Activated effector memory CD4-positive, alpha-beta T cell treated with anti-CD3 and anti-CD28 coated beads, Interleukin-2, amount 50 U/mL, for 16 hours (primary cell): ENCODE measurements around the gene NPB.

Source experiments
- DNase-seq: peaks from one replicate; pipeline ENCODE4 v3.0.0-alpha.2; 2020

Gene NPB

DNA sequence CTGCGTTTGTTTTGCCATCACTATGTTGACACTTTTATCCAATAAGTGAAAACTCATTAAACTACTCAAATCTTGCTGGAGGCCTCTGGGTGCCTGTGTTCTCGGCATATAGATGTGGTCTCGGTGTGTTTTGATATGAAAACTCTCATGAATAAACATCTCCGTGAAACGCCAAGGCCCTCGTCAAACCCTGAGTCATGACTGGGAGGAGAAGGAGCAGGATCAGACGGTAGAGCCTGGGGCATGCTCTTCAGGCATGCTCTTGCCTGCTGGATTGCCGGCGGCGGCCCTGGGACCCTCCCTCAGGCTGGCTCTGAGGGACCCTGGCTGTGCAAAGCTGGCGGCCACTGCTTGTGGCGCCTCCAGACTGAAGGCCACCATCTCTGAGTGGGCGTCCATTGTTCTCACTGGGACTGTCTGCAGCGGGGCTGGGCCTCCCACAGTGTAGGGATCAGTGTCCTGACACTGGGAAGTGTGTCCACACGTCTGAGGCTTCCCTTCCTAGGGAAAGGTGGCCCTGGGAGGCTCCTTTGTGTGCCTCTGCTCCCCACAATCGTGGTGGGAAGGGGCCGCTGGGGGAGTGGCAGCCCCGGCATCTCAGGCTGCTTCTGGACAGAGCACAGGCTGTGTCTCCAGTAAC is 1.7 kb upstream of the NPB start:
- DNase-seq, result no peak

GRCh38 chr17:81901167-81902022 is 643 bp upstream of the NPB start:
- DNase-seq, result no peak

DNA sequence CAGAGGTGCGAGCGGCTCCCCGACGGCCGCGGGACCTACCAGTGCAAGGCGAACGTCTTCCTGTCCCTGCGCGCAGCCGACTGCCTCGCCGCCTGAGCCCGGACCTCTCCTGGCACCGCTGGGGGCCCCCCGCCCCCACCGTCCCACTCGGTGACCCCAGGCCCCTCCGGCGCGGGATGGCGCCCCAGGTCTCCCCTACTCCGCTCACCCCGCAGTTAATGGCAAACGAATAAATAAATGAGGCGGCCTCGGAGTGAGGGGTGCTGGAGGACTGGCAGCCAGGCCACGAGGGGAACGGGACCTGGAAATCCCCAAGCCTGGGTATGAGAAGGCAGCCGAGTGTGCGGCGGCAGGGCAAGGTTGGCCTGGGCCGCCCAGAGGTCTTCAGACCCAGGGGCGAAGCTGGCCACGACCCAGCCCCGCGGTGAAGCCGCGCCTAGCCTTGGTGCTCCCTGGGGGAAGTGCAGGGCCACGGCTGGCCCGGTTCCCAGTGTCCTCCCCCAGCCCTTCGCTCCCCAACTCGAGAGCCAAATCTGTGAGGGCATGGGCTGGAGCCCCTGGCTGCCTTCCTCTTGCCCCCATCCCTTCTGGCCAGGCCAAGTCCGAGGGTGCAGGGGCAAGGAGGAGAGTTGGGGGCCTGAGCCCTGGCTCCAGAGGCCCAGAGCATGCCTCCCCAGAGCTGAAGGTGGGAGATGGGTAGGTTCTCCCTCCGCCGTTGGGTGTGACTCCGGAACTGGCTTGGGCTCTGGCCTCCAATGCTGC is 796 bp downstream of the NPB start:
- DNase-seq, result no peak

GRCh38 chr17:81903415-81903831 is 1.4 kb downstream of the NPB start:
- no peak for DNase-seq

- no peak for DNase-seq
These were observed 2.0 kb downstream of the NPB start for GRCh38 chr17:81903896-81904599.

GRCh38 chr17:81904600-81905423 is 2.8 kb downstream of the NPB start:
- DNase-seq, result no peak

DNA sequence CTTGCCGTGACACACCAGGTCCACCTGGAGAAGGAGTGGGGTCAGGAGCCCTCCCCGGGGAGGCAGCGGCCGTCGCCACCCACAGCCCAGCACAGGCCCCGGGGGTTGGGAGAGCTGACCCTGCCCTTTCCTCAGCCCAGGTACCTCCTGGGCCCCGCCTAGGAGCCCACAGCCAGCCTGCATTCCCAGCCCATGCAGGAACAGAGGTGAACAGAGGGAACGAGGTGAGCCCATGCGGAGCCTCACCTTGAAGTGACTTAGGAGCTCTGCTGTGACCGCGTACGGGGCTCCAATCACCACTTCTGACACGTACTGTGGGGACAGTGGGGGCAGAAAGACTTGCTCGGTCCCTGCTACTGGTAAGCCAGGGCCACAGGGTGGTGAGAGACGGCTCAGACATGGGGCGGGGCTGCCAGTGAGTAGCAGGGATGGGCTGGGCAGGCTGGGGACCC is 3.4 kb downstream of the NPB start:
- DNase-seq, result no peak

- DNase-seq, result no peak
These were observed 4.0 kb downstream of the NPB start for GRCh38 chr17:81905993-81906392.

GRCh38 chr17:81906476-81907218 is 4.6 kb downstream of the NPB start:
- no peak for DNase-seq

GRCh38 chr17:81907219-81908145 is 5.4 kb downstream of the NPB start:
- no peak for DNase-seq

DNA sequence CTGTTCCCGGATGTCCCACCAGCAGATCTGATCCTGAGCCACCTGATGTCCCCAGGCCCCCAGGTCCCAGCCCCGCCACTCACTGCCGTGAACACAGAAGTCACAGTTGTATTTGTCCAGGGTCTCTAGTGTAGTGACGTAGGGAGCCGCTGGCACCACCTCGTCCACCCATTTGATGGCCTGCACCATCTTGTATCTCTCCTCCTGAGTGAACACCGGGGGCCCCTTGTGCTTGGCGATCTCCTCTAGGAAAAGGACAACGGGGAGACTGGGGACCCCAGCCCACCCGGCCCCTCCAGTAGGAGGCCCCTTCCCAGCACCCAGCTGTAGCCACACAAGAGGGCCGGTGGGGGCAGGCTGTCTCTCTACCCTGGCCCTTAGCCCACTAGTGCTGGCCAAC is 6.8 kb downstream of the NPB start:
- no peak for DNase-seq

DNA sequence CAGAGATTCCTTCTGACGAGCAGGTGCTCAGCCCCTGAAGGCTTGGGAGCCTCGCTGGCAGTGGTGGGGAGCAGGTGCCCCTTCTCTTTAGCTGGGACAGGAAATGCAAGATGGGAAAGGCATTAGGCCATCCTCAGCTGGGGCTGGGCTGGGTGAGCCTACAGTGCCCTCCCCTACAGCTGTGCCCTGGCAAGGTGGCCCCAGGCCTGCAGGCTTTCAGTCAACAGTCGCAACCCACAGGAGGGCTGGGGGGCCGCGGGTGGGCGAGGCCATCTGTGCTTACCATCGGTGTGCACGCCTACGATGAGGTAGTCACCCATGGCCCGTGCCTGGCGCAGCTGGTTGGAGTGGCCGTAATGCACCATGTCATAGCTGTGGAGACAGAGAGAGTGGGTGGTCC is 7.2 kb downstream of the NPB start:
- no peak for DNase-seq

- DNase-seq, result no peak
These were observed 8.2 kb downstream of the NPB start for GRCh38 chr17:81909966-81910839.

DNA sequence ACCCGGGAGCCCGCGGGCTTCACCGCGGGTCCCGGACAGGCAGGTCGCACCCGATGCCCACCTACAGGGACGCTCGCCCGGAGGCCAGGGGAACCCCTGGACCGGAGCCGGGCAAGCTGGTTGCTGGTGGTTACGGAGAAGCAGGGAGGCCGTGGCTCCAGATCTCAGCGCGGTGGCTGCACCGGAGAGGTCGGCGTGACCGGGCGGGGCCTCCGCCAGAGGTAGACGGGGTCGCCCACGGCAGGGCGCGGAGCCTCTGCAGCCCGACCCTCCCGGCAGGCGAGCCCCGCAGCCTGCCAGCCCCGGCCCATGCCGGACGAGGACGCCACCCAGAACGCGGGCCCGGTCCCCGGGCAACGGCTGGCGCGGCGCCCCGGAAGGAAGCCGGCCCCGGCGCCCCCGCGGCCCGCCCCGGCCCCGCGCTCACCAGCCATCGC is 8.8 kb downstream of the NPB start:
- DNase-seq, result no peak

DNA sequence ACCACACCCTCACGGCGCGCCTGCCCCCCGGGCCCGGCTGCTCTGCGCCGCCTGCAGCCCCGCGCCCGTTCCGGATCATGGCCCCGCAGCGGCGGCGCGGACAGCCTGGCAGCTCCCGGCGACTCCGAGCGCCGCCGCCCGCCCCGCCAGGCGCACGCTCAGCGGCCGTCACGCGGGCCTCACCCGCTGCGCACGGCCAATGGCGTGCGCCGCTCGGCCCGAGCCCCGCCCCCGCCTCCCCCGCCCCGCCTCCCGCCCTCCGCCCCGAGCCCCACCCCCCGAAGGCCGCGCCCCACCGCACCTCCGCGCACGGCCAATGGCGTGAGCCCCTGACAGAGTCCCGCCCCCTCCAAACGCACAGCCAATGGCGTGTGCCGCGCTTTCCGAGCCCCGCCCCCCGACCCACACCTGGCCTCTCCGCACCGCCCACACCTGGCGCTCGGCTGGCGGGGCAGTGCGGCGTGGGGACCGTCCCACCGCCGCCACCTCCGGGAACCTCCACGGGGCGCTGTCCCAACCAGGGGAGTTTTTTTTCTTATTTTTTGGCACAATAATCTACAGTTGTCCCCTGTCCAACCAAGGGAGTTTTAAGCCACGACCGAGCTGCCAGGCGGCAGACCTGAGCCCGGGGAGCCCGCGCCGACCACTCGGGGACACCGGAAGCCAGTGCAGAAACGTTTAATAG is 9.4 kb downstream of the NPB start, which contains the start of gene PCYT2:
PCYT2 (minus strand) TSS at position 123 of the 685 bp plus-strand sequence; CDS start at position 79, 44 bp downstream.
- peak; percentile 97 for DNase-seq

- DNase-seq, result no peak
These were observed 9.9 kb downstream of the NPB start for GRCh38 chr17:81911969-81912368.

GRCh38 chr17:81912441-81913309 is 10.6 kb downstream of the NPB start:
- DNase-seq, result no peak
